Right lobe of liver (tissue), 6 donors: ENCODE results near the gene ZNF524. TPM values are rescaled to one million over a fixed set of nuclear protein-coding genes. Genes with fewer than 3 reads are reported as not detected.

Experiments used
- ATAC-seq, 4 donors: fragments of 200-7000 bp; cut with Tn5 transposase; one replicate each; pipeline ENCODE4 v1.9.1; 2020; ENCODE audit warnings: mild to moderate bottlenecking in 4 of 4, moderate library complexity in 4 of 4
- DNase-seq, 3 donors: peaks; one replicate each; pipeline ENCODE4 v3.0.0-alpha.2; 2020
- H3K27ac ChIP-seq, 3 donors: fragments of 200-600 bp; one replicate each; pipeline ENCODE4 v1.8.0; 2022
- H3K27me3 ChIP-seq, 2 donors: fragments of 200-600 bp; one replicate each; pipeline ENCODE4 v1.8.0; 2022
- H3K36me3 ChIP-seq, 4 donors: fragments of 200-600 bp; sonication (generic) in 1 of 4; one replicate each; pipeline versions ENCODE4 v1.5.1 to v1.8.0; 2017 to 2022; ENCODE audit warnings: control low read depth in 1 of 4
- H3K4me1 ChIP-seq, 4 donors: fragments of 200-600 bp; sonication (generic) in 1 of 4; one replicate each; pipeline versions ENCODE4 v1.5.1 to v1.8.0; 2017 to 2022; ENCODE audit warnings: control low read depth in 1 of 4
- H3K4me3 ChIP-seq, 3 donors: fragments of 200-600 bp; one replicate each; pipeline ENCODE4 v1.8.0; 2022
- H3K9me3 ChIP-seq, 4 donors: fragments of 200-600 bp; sonication (generic) in 1 of 4; one replicate each; pipeline versions ENCODE4 v1.5.1 to v1.8.0; 2017 to 2022; ENCODE audit warnings: control low read depth in 1 of 4
- CTCF ChIP-seq, 4 donors: fragments of 200-600 bp in 3 of 4; fragments of 450-650 bp in 1 of 4; IDR thresholded peaks; one replicate each; pipeline versions ENCODE4 v1.5.1 to v1.8.0; 2016 to 2022; ENCODE audit warnings: antibody characterized with exemption in 4 of 4, mild to moderate bottlenecking in 2 of 4
- POLR2A ChIP-seq: fragments of 450-650 bp; IDR thresholded peaks from one replicate; pipeline ENCODE4 v1.6.1; 2017; ENCODE audit warnings: antibody characterized with exemption, mild to moderate bottlenecking
- WGBS: methylation state at CpG from one replicate; pipeline ENCODE4 v1.1.6; 2018; ENCODE audit warnings: low coverage, low lambda C conversion rate; ENCODE audit not compliant: insufficient coverage; ENCODE audit errors: missing lambda C conversion rate; 5-methylcytosine and 5-hydroxymethylcytosine counted together
- intact Hi-C, 2 donors: fragments of 100-400 bp; cut with DNase I; formaldehyde crosslinking; loops; one replicate each; pipeline versions ENCODE4 v1.11.2 to v1.14.1; 2022
- total RNA-seq, 6 experiments: library from RNA; depleted of rRNA in 2 of 6; stranded (reverse); fragments of >200 nt in 2 of 6; fragmentation: NEBNext Ultra II Directional in 3 of 6; extraction: Animal tissue kit (Norgen Biotek cat#: 25700) in 3 of 6; gene quantifications; one replicate each; pipeline versions ENCODE4 v1.1.0 to v1.2.4, GENCODE V29; 2016 to 2023
- donor health status: DM: no; HTN: yes; CAD: no.
- donor health status: DM: no; HTN: no; CAD: no.
- donor health status: DM: no; HTN: no; CAD: no.
- donor health status: DM: no; HTN: yes; CAD: no.
- donor health status: DM: no; HTN: yes; CAD: no.

ZNF524 gene
- total RNA-seq, 6 experiments from 2014 or later, result 8.2 to 21.0 (median 11.3) TPM

DNA sequence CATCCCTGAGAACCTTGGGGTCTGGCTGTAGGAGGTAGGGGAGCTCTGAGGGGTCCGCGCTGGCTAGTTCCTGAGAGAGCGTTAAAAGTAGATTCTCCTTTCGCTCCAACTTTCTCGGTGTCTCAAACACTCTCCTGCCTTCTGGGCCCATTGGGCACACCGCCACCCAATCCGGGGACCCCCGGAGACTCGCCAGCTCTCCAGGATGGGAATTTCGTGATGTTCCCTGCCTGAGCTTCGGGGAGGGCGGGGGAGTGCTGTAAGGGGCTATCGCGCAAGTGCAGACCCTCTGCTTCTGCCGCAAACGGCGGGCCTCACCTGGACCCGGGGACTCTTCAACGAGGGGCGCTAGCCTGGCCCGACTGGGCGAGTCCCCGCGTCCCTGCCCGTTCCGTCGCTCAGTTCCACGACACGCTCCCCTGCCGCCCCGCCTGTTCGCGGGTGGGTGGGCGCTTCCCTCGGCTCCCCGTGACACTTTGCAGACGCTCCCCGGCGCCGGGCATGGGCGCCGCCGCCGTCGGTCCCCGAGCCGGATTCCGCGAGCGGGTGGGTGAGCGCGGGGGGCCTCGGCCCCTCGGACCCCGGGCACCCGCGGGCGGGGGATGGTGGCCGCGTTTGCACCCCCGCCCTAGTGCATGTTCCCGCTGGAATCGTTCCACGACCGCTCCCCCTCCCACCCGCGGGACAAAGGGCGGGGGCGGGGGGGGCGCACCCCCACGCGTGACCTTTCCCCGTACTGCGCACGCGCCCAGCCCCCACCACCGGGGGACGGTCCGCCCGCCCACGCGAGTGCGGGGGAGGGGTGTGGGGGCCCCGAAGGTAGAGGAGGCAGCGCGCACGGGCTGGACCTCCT lies 47.9 kb downstream of the ZNF524 start, which contains the start of gene CCDC106:
CCDC106 (plus strand) TSS at position 481 of the 853 bp plus-strand sequence. CDS start 835 bp downstream, outside the sequence.
- peaks cover 0 to 24% (median 3%) of the 10 kb centered on the region in 4 donors for H3K4me1 ChIP-seq
- H3K4me3 ChIP-seq, result peak within 1 kb of the TSS; percentile 77 to 96 (median 89)
- no CpG with 5 or more reads among the region's 87 CpGs for WGBS

DNA sequence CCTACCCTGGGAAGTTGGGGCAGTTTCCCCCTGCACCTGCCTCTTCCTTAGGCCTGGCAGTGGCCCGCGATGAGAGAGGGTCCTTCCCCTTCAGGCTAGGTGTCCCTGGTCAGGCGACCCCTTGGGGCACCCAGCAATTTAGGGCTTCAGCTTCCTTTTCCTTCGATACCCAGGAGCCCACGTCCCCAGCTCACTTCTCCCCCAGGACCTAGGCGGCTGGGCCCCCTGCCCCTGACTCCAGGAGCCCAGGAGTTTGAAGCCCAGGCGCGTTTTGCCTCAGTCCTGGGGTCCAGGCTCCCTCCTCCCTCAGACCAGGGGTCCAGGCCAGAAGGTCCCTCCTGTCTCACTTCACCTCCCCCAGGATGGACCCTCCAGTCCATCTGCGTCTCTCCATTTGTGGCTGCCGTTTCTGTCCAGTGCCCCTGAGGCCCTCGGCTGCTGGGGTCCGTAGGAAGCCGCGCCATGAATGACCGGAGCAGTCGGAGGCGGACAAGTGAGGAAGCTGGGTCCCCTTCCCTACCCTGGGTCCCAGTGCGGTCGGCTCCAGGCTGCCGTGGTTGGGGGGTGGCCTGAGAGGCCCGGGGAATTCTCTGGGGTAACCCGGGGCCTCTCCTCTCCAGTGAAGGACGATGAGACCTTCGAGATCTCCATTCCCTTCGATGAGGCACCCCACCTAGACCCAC lies 48.6 kb downstream of the ZNF524 start:
- ATAC-seq, result no peak
- peak overlapping the region; percentile 77 to 96 (median 89) for H3K4me3 ChIP-seq
- H3K27me3 ChIP-seq, result no peaks in the 10 kb centered on the region
- H3K9me3 ChIP-seq, result no peaks in the 10 kb centered on the region
- peak in 1 of 3 donors; percentile 19 for DNase-seq
- peak overlapping the region; percentile 34 to 81 (median 78) for H3K27ac ChIP-seq
- H3K36me3 ChIP-seq, result peaks cover 0 to 10% (median 0%) of the 10 kb centered on the region in 4 donors
- H3K4me1 ChIP-seq, result peaks cover 0 to 20% (median 3%) of the 10 kb centered on the region in 4 donors
- TF ChIP-seq CTCF (IDR thresholded peaks at IDR 0.05), result no peak
- TF ChIP-seq POLR2A, result no peak
- WGBS, result 24% methylated on average over 13 of the region's 25 CpGs
- intact Hi-C loops, result no loop called here

More for the DNA sequence above, 47.9 kb downstream of the ZNF524 start, which contains the start of gene CCDC106:
- no peaks in the 10 kb centered on the region for H3K27me3 ChIP-seq
- TF ChIP-seq CTCF (IDR thresholded peaks at IDR 0.05), result no peak
- no peak for TF ChIP-seq POLR2A
- peak; percentile 60 to 73 (median 62) for ATAC-seq
- no peaks in the 10 kb centered on the region for H3K9me3 ChIP-seq
- peaks cover 0 to 10% (median 0%) of the 10 kb centered on the region in 4 donors for H3K36me3 ChIP-seq
- peak within 1 kb of the TSS; percentile 34 to 81 (median 78) for H3K27ac ChIP-seq
- intact Hi-C loops, result no loop called here
- DNase-seq, result peak; percentile 66 to 75 (median 72)

DNA sequence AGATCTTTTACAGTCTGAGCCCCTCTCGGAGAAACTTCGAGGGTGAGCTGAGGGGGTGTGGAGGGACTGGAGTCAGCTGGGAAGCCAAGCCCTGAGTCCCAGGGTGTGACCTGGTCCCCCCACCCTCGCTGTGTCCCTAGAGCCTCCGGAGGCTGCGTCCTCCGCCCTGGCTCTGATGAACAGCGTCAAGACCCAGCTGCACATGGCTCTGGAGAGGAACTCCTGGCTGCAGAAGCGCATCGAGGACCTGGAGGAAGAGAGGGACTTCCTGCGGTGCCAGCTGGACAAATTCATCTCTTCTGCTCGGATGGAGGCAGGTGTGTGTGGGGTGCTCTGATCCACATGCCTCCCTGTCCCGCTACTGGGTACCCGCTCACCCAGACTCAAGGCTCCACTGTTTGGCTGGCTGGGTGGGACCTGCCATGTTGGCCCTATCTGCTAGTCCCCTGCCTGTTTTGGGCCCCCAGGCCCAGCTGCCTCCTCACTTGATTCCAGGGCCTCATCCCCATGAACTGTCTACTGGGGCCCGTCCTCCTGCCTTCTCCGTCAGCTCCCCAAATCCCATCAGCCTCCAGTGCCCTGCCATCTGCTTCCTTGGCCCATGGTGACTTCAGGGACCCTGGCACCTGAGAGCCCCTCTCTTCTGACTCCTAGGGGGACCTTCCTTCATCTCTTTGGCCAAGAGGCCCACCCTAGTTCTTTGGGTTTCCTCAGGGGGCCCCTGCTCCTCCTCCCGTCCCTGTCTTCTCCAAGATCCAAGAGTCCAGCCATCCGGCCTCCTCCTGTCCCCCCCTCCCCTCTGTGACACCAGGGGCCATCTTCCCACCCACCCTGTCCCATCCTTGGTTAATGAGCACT lies 49.4 kb downstream of the ZNF524 start:
- Histone ChIP-seq H3K27ac (no peak overlapping the region), H3K9me3 (no peaks in the 10 kb centered on the region), H3K36me3 (peaks cover 0 to 10% (median 0%) of the 10 kb centered on the region in 4 donors), H3K4me1 (peaks cover 0 to 16% (median 3%) of the 10 kb centered on the region in 4 donors), H3K4me3 (peak overlapping the region in 1 of 3 donors; percentile 77), H3K27me3 (no peaks in the 10 kb centered on the region)
- WGBS, result 79% methylated on average over 2 of the region's 17 CpGs
- intact Hi-C loops, result no loop called here
- DNase-seq (peak in 1 of 3 donors; percentile 17), ATAC-seq (no peak)
- TF ChIP-seq CTCF (IDR thresholded peaks at IDR 0.05) (no peak), POLR2A (no peak)

DNA sequence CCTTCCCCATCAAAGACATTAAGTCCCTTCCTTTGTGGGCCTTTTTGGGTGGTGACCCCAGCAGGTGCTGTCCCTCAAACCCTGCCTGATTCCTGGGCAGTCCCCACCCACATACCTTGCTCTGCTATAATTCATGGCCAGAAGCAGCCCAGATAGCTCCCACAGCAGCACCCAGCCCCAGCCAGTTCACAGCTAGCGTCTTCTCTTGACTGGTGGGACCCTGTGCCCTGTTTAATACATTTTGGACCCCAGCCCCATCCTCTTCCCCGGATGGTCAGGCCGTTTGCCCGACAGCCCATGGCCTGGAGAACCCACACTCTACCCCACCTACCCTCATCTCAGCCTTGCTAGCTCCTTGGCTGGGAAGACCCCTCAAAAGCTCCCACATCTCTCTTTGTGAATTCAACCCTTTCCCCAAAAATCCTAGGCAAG lies 50.1 kb downstream of the ZNF524 start:
- Histone ChIP-seq H3K27ac (no peak overlapping the region), H3K9me3 (no peaks in the 10 kb centered on the region), H3K4me3 (no peak overlapping the region), H3K4me1 (peaks cover 0 to 13% (median 3%) of the 10 kb centered on the region in 4 donors), H3K27me3 (no peaks in the 10 kb centered on the region), H3K36me3 (peaks cover 0 to 4% (median 0%) of the 10 kb centered on the region in 4 donors)
- ATAC-seq (no peak), DNase-seq (no peak)
- 74% methylated on average over 3 of the region's 4 CpGs for WGBS
- intact Hi-C loops, result no loop called here
- TF ChIP-seq POLR2A (no peak), CTCF (IDR thresholded peaks at IDR 0.05) (no peak)
